B cell (primary cell): ENCODE measurements around the gene HES1.

Experiments
- CTCF ChIP-seq: fragments of 200-600 bp; IDR thresholded peaks from one replicate; pipeline ENCODE4 v1.8.0; 2022; ENCODE audit warnings: antibody characterized with exemption, mild to moderate bottlenecking
- EZH2 ChIP-seq: IDR thresholded peaks from 2 replicates; pipeline ENCODE4 v1.6.1; 2012; ENCODE audit warnings: borderline replicate concordance, low read depth, mild to moderate bottlenecking, moderate library complexity, low read length; ENCODE audit not compliant: insufficient read depth, poor library complexity, severe bottlenecking

GRCh38 chr3:194090716-194091115 lies 45.2 kb upstream of the HES1 start:
- no peak for TF ChIP-seq CTCF
- TF ChIP-seq EZH2: no peak
